ENCODE data around the gene MLH1. TPM values are rescaled to one million over a fixed set of nuclear protein-coding genes. Genes with fewer than 3 reads are reported as not detected.

Gene MLH1
- polyA plus RNA-seq, 2 of the 4 experiments (the other 2 are of a cell fraction): 61.8 to 73.1 TPM

DNA sequence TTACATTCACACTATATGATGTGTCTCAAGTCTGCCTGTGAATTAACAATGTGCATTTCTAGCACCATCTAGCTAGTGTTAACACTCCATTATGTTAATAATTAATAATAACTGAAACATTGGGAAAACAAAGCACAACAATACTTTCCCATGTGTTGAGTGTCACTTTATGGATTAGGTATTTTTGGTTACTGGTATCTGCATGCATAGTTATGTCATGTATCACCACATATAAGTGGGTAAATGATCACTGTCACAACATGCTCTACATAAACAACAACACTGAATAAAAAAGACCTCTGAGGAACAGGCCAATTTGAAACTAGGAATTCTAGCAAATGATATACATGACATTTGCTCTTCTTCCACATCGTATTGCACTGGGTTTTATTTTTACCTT lies 74.7 kb downstream of the MLH1 start:
- ChIA-PET POLR2A (no interaction called here), CTCF (interaction anchor here (1.4 to 1.5 kb wide), 2 partner anchors 144 to 146 kb away, joined by 3 to 4 read pairs; no protein-coding TSS in a partner anchor)
- DNase-seq (ENCODE audit: low read depth in 1 of 2, low spot score in 1 of 2) (no peak), ATAC-seq (no peak), FAIRE-seq (no peak)
- peaks cover 12% of the 10 kb centered on the region; the same call in 1 of the 3 replicates for H3K4me1 ChIP-seq
- H3K9me3 ChIP-seq: no peaks in the 10 kb centered on the region
- H3K4me2 ChIP-seq: no peak overlapping the region
- no peak overlapping the region for H3K27ac ChIP-seq
- TF ChIP-seq TP53 (CRISPR knock-in tag; IDR thresholded peaks at IDR 0.05) (no peak), ESRRA (IDR thresholded peaks at IDR 0.05; ENCODE audit: borderline replicate concordance, low read length) (no peak), NFE2L2 (conservative IDR thresholded peaks at IDR 0.05; ENCODE audit: low read length) (no peak), REST (IDR thresholded peaks at IDR 0.05) (no peak), CBX2 (IDR thresholded peaks at IDR 0.05; ENCODE audit: borderline replicate concordance, low read depth) (no peak), RAD21 (conservative IDR thresholded peaks at IDR 0.05 in 1 of 2, IDR thresholded peaks at IDR 0.05 in 1 of 2) (no peak), PHF8 (IDR thresholded peaks at IDR 0.05; ENCODE audit: borderline replicate concordance, low read depth) (no peak), CTCF (IDR thresholded peaks at IDR 0.05) (no peak), HEYL (CRISPR knock-in tag; IDR thresholded peaks at IDR 0.05) (no peak), EP300 (IDR thresholded peaks at IDR 0.05) (no peak), USF2 (IDR thresholded peaks at IDR 0.05) (no peak), CHD2 (IDR thresholded peaks at IDR 0.05; ENCODE audit: low read length, partially characterized antibody) (no peak)
- H3K4me3 ChIP-seq: no peak overlapping the region
- 85% methylated on average over 1 of the region's 1 CpG for WGBS (ENCODE audit: missing lambda C conversion rate)

DNA sequence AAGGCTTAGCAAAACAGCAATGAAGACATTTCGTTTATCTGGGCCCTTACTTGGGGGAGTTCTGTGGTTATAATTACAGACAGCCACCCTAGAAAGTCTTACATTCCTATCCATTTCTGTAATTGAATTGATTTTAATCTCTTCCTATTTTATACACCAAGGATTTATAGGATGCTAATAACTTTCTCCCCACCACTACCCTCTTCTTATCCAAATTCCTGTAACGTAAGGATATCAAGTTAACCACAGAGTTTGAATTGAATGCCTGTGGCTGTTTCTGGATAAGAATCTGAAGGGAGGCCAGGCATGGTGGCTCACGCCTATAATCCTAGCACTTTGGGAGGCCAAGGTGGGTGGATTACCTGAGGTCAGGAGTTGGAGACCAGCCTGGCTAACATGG lies 78.6 kb downstream of the MLH1 start:
- peaks cover 19% of the 10 kb centered on the region; the same call in 2 of the 3 replicates for H3K4me1 ChIP-seq
- TF ChIP-seq USF2 (IDR thresholded peaks at IDR 0.05) (no peak), NPAS2 (CRISPR knock-in tag; IDR thresholded peaks at IDR 0.05; ENCODE audit: borderline replicate concordance) (no peak), HOXB13 (CRISPR knock-in tag; IDR thresholded peaks at IDR 0.05; ENCODE audit: low read depth) (no peak), REST (IDR thresholded peaks at IDR 0.05) (no peak), KDM5A (IDR thresholded peaks at IDR 0.05) (no peak), FOSL2 (IDR thresholded peaks at IDR 0.05) (no peak), FOSL2 (CRISPR knock-in tag; IDR thresholded peaks at IDR 0.05) (no peak), HOXB5 (CRISPR knock-in tag; IDR thresholded peaks at IDR 0.05) (no peak)
- POLR2A ChIA-PET: no interaction called here
- CTCF ChIA-PET: no interaction called here
- H3K4me2 ChIP-seq: no peak overlapping the region
- DNase-seq (ENCODE audit: low read depth in 1 of 2, low spot score in 1 of 2) (no peak), ATAC-seq (no peak), FAIRE-seq (no peak)
- WGBS (ENCODE audit: missing lambda C conversion rate): 91% methylated on average over 3 of the region's 3 CpGs
- H3K4me3 ChIP-seq: no peak overlapping the region
- no peaks in the 10 kb centered on the region for H3K9me3 ChIP-seq
- H3K27ac ChIP-seq: no peak overlapping the region

Measured in A549 (cell line).